ENCODE data around the gene FLNA.

GRCh38 chrX:154366666-154367055, 7.8 kb downstream of the FLNA start:
- TF ChIP-seq, protein P1, sequence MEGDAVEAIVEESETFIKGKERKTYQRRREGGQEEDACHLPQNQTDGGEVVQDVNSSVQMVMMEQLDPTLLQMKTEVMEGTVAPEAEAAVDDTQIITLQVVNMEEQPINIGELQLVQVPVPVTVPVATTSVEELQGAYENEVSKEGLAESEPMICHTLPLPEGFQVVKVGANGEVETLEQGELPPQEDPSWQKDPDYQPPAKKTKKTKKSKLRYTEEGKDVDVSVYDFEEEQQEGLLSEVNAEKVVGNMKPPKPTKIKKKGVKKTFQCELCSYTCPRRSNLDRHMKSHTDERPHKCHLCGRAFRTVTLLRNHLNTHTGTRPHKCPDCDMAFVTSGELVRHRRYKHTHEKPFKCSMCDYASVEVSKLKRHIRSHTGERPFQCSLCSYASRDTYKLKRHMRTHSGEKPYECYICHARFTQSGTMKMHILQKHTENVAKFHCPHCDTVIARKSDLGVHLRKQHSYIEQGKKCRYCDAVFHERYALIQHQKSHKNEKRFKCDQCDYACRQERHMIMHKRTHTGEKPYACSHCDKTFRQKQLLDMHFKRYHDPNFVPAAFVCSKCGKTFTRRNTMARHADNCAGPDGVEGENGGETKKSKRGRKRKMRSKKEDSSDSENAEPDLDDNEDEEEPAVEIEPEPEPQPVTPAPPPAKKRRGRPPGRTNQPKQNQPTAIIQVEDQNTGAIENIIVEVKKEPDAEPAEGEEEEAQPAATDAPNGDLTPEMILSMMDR (IDR thresholded peaks at IDR 0.05; ENCODE audit: low read length): no peak
- no peak for TF ChIP-seq EZH2 (IDR thresholded peaks at IDR 0.05; ENCODE audit: borderline replicate concordance, low read length)

Measured in OCI-LY1 (cell line).